Gastrocnemius medialis (tissue), 4 donors: ENCODE results near the gene TSPAN9.

Source experiments
- CTCF ChIP-seq, 5 experiments: fragments of 450-650 bp in 3 of 5; fragments of 200-600 bp in 2 of 5; sonication (generic) in 2 of 5; IDR thresholded peaks in 4 of 5; conservative IDR thresholded peaks in 1 of 5; 1 replicate in 4 of 5; 2 replicates in 1 of 5; pipeline ENCODE4 v1.5.1; 2016 to 2019; ENCODE audit warnings: antibody characterized with exemption in 5 of 5, mild to moderate bottlenecking in 3 of 5, moderate library complexity in 3 of 5
- POLR2A ChIP-seq, 2 donors: fragments of 450-650 bp; IDR thresholded peaks; one replicate each; pipeline ENCODE4 v1.6.1; 2017; ENCODE audit warnings: antibody characterized with exemption in 2 of 2, mild to moderate bottlenecking in 2 of 2, moderate library complexity in 2 of 2

DNA sequence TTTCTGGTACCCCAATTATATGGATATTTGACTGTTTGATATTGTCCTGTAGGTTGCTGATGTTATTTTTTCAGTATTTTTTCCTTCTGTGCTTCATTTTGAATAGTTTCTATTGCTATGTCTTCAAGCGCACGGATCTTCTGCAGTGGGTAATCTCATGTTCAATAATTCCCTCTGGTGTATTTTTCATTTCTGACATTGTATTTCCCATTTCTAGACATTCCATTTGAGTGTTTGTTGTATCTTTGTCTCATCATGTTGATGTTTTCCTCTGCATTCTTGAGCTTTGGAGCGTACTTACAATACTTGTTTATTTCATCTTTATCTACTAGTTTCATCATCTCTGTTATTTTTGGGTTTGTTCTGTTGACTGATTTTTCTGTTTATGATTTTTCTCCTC is 22.0 kb downstream of the TSPAN9 start:
- TF ChIP-seq CTCF (IDR thresholded peaks at IDR 0.05 in 4 of 5, conservative IDR thresholded peaks at IDR 0.05 in 1 of 5) (no peak), POLR2A (IDR thresholded peaks at IDR 0.05) (no peak)
